Measurements from ENCODE around the gene LAMA5.

LAMA5 gene

DNA sequence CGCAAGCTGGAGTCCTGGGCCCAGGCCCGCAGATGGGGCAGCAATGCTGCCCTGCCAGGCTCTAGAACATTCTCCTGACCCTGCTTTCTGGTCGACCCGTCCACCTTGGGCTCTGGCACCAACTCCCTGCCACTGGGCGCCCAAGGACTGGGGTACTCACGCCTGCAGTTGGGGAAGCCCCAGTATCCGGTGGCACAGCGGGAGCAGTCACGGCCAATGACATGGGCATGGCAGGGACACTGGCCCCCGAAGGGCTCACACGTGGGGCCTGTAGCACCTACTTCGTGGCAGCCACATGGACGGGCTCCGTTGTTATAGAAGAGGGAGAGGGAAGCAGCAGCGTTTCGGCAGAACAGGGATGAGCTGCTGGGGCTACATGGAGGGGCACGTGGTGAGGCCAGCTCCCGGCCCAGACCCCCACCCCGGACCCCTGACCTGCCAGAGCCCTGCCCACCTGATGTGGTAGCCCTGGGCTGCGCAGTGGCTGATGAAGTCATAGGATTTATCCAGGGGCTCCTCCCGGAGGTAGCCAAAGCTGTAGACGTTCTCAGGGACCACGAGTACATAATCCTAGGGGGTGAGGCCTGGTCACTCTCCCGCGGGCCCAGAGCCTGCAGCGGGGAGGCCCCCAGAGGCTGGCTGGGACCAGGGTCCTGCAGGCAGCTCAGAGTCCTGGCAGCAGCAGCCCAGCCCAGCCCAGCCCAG lies 38.3 kb downstream of the LAMA5 start:
- no peak for TF ChIP-seq YY1 (IDR thresholded peaks at IDR 0.05; ENCODE audit: low read depth)
- TF ChIP-seq, protein P1, sequence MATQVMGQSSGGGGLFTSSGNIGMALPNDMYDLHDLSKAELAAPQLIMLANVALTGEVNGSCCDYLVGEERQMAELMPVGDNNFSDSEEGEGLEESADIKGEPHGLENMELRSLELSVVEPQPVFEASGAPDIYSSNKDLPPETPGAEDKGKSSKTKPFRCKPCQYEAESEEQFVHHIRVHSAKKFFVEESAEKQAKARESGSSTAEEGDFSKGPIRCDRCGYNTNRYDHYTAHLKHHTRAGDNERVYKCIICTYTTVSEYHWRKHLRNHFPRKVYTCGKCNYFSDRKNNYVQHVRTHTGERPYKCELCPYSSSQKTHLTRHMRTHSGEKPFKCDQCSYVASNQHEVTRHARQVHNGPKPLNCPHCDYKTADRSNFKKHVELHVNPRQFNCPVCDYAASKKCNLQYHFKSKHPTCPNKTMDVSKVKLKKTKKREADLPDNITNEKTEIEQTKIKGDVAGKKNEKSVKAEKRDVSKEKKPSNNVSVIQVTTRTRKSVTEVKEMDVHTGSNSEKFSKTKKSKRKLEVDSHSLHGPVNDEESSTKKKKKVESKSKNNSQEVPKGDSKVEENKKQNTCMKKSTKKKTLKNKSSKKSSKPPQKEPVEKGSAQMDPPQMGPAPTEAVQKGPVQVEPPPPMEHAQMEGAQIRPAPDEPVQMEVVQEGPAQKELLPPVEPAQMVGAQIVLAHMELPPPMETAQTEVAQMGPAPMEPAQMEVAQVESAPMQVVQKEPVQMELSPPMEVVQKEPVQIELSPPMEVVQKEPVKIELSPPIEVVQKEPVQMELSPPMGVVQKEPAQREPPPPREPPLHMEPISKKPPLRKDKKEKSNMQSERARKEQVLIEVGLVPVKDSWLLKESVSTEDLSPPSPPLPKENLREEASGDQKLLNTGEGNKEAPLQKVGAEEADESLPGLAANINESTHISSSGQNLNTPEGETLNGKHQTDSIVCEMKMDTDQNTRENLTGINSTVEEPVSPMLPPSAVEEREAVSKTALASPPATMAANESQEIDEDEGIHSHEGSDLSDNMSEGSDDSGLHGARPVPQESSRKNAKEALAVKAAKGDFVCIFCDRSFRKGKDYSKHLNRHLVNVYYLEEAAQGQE (IDR thresholded peaks at IDR 0.05; ENCODE audit: low read depth) = no peak
- no peak for TF ChIP-seq TAF1 (IDR thresholded peaks at IDR 0.05; ENCODE audit: low read depth)

DNA sequence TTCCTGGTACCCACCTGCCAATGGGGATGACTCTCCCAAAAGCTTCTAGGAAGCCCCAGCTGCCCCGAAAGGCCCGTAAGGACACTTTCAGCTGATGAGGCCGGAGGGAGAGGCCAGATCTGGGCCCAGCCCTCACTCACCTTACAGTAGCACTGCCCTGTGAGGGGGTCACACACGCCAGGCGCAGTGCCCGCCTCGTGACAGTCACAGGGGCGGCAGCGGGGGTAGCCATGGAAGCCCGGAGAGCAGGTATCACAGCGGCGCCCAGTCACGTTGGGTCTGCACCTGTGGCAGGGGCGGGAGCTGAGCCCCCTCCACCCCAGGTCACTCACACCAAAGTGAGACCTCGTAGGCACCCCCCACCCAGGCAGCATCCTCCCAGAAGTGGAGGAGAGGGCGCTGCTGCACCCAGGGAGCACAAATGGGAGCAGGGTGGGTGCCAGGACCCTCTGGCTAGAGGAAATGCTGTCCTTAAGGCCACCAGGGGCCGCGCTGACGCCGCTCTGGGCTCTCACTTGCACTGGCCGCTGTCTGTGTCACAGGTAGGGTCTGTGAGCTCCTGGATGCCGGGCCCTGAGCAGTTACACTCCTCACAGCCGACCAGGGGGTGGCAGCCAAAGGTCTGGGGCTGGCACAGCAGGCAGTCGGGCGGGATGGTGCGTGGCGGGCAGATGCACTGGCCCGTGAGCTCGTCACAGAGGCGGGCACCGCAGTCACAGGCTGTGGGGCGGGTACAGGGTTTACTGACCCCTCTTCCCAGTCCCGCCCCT lies 39.2 kb downstream of the LAMA5 start:
- TF ChIP-seq NFIC (IDR thresholded peaks at IDR 0.05) (no peak), ZBTB7A (IDR thresholded peaks at IDR 0.05; ENCODE audit: low read depth) (peak; percentile 53; the same call in 1 of the 2 replicates)

DNA sequence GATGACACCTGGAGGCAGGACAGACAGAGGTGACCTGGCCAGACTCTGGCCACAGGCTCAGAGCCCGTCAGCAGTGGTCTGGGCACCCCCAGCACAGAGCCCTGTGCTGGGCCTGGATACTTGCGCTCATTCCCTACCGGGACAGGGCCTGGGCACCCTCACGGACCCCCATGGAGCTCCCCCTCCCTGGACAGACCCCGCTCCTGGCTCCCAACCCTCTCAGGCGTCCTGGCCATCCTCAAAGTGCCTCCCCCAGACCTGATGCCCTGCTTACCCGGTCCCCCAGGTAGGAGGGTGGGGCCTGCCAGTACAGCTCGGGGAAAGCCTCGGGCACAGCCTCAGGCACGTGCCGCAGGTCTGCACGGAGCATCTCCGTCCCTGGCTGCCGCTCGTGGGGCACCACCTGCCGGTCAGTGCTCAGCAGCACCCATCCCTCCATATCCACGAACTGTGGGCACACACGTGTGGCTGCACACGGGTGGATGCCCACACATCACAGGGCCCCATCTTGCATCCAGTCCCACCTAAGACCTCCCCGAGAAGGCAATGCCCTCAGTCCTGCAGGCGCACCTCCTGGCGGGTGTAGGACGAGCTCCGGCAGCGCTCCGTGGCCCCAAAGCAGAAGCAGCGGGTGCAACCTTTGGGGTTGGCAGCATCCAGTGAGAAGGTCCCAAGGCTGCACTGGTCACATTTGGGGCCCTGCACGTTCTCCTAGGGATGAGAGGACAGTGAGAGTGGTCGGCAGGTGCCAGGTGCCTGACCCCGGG lies 40.0 kb downstream of the LAMA5 start:
- no peak for TF ChIP-seq FOXM1 (IDR thresholded peaks at IDR 0.05; ENCODE audit: borderline replicate concordance, low read depth)
- no peak for TF ChIP-seq CREB1 (IDR thresholded peaks at IDR 0.05; ENCODE audit: low read depth)
- TF ChIP-seq, protein P1 (IDR thresholded peaks at IDR 0.05; ENCODE audit: low read depth) = no peak
- no peak for TF ChIP-seq ZBTB7A (IDR thresholded peaks at IDR 0.05; ENCODE audit: low read depth)
- TF ChIP-seq TCF12 (IDR thresholded peaks at IDR 0.05; ENCODE audit: low read depth) = no peak
- TF ChIP-seq TAF1 (IDR thresholded peaks at IDR 0.05; ENCODE audit: low read depth) = no peak
- no peak for TF ChIP-seq TEAD4 (IDR thresholded peaks at IDR 0.05)
- TF ChIP-seq, protein P2, sequence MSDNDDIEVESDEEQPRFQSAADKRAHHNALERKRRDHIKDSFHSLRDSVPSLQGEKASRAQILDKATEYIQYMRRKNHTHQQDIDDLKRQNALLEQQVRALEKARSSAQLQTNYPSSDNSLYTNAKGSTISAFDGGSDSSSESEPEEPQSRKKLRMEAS (IDR thresholded peaks at IDR 0.05) = no peak
- no peak for TF ChIP-seq EGR1 (IDR thresholded peaks at IDR 0.05)

DNA sequence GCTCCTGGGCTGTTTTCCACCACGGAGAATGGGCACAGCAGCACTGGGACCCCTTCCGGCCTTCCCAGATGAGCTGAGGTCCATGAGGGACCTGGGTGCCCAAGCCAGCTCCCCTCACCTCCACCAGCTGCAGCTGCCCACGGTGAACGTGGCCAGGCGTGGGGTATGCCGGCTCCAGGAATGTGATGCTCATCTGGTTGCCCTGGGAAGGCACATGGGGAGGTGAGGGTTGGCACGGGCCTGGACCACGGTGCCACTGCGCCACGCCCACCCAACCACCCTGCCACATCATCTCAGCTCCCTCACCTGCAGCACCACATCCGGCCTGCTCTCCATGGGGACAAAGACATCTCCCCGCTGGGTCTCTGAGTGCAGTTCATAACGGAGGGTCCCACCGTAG lies 40.6 kb downstream of the LAMA5 start:
- TF ChIP-seq TEAD4 (IDR thresholded peaks at IDR 0.05) = no peak
- no peak for TF ChIP-seq RAD21 (IDR thresholded peaks at IDR 0.05; ENCODE audit: low read depth)
- no peak for TF ChIP-seq YY1 (IDR thresholded peaks at IDR 0.05; ENCODE audit: low read depth)
- TF ChIP-seq, protein P3, sequence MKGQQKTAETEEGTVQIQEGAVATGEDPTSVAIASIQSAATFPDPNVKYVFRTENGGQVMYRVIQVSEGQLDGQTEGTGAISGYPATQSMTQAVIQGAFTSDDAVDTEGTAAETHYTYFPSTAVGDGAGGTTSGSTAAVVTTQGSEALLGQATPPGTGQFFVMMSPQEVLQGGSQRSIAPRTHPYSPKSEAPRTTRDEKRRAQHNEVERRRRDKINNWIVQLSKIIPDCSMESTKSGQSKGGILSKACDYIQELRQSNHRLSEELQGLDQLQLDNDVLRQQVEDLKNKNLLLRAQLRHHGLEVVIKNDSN (IDR thresholded peaks at IDR 0.05) = no peak
- TF ChIP-seq, protein P2 (IDR thresholded peaks at IDR 0.05) = no peak
- no peak for TF ChIP-seq CEBPB (IDR thresholded peaks at IDR 0.05)
- TF ChIP-seq NFIC (IDR thresholded peaks at IDR 0.05) = no peak
- TF ChIP-seq, protein P1 (IDR thresholded peaks at IDR 0.05; ENCODE audit: low read depth) = no peak
- TF ChIP-seq ZBTB7A (IDR thresholded peaks at IDR 0.05; ENCODE audit: low read depth) = no peak
- TF ChIP-seq TAF1 (IDR thresholded peaks at IDR 0.05; ENCODE audit: low read depth) = no peak
- no peak for TF ChIP-seq FOXM1 (IDR thresholded peaks at IDR 0.05; ENCODE audit: borderline replicate concordance, low read depth)
- TF ChIP-seq EGR1 (IDR thresholded peaks at IDR 0.05) = no peak
- TF ChIP-seq TCF12 (IDR thresholded peaks at IDR 0.05; ENCODE audit: low read depth) = no peak
- TF ChIP-seq CREB1 (IDR thresholded peaks at IDR 0.05; ENCODE audit: low read depth) = no peak
- no peak for TF ChIP-seq EP300 (IDR thresholded peaks at IDR 0.05; ENCODE audit: borderline replicate concordance)
